HTERT RPE-1 (cell line): ENCODE results near the gene GASK1A.

Experiments
- in situ Hi-C: fragments of 300-500 bp; cut with MboI; formaldehyde crosslinking; loops from 4 replicates; pipeline ENCODE4 v1.14.3; 2020; ENCODE audit warnings: low sequenced_read_pairs

GASK1A gene

GRCh38 chr3:43105596-43106292 lies 126.6 kb downstream of the GASK1A start, which contains the start of gene POMGNT2:
POMGNT2 (minus strand) TSS chr3:43106079; CDS start chr3:43081431, 24,648 bp downstream.
- in situ Hi-C loops, result no loop called here

GRCh38 chr3:43106293-43106628 lies 127.2 kb downstream of the GASK1A start:
- in situ Hi-C loops, result no loop called here
